ENCODE results near the gene STK17A.
A peak's percentile ranks its signal among the peaks of the same experiment; 100 is the strongest.

STK17A gene

DNA sequence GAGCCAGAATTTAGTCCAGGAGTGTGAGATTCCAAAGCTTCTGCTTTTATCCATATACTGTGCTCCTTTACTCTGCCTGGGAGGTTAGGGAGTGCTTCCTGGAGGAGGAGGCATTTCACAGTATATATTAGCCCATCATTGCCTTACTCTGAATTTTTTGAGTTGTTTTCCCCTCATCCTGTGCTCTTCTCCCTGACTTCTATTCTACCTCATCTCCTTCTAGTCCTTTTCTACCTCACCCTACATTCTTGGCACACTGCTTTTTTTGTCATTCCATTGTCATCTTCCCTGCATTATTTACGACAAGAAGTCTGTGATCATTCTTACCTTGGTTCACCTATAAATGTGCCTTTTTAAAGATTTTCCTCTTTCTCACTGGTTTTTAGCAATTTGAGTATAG is 21.3 kb downstream of the STK17A start:
- Histone ChIP-seq H3K4me3 (IDR thresholded peaks at IDR 0.05; ENCODE audit: insufficient read depth, low read depth, low read length) (no peak overlapping the region), H3K79me2 (ENCODE audit: insufficient read depth, low read depth) (peaks cover 97% of the 10 kb centered on the region), H3K4me1 (ENCODE audit: low read depth, poor library complexity, severe bottlenecking) (peaks cover 81% of the 10 kb centered on the region), H4K20me1 (ENCODE audit: insufficient read depth) (peaks cover 25% of the 10 kb centered on the region), H3K36me3 (ENCODE audit: insufficient read depth) (peaks cover 6% of the 10 kb centered on the region; the same call in 1 of the 2 replicates), H2AFZ (ENCODE audit: low read depth) (no peak overlapping the region), H3K9ac (no peak overlapping the region), H3K4me2 (no peak overlapping the region), H3K27ac (no peak overlapping the region), H3K27me3 (ENCODE audit: insufficient read depth, low read depth) (no peaks in the 10 kb centered on the region)
- TF ChIP-seq, protein P1, sequence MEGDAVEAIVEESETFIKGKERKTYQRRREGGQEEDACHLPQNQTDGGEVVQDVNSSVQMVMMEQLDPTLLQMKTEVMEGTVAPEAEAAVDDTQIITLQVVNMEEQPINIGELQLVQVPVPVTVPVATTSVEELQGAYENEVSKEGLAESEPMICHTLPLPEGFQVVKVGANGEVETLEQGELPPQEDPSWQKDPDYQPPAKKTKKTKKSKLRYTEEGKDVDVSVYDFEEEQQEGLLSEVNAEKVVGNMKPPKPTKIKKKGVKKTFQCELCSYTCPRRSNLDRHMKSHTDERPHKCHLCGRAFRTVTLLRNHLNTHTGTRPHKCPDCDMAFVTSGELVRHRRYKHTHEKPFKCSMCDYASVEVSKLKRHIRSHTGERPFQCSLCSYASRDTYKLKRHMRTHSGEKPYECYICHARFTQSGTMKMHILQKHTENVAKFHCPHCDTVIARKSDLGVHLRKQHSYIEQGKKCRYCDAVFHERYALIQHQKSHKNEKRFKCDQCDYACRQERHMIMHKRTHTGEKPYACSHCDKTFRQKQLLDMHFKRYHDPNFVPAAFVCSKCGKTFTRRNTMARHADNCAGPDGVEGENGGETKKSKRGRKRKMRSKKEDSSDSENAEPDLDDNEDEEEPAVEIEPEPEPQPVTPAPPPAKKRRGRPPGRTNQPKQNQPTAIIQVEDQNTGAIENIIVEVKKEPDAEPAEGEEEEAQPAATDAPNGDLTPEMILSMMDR (conservative IDR thresholded peaks at IDR 0.05; ENCODE audit: low read depth, low read length): no peak

DNA sequence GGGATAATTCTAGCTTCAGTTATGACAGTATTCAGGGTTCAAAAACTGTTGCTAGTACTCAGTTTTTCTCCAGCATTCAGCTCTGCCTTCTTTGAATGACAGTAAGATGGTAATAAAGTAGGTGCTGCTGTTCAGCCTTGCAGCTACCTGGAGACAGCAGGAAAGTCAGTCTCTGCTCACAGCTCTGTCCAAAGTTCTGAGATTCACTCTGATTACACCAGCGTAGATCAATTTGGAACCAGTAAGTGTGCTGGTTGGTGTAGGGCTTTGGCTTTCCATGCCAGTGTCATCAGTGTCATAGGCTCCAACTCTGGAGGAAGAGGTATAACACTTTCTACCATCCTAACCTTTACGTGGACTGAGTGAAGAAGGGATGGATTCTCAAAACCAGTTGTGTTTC is 26.2 kb downstream of the STK17A start:
- H3K4me3 ChIP-seq (IDR thresholded peaks at IDR 0.05; ENCODE audit: insufficient read depth, low read depth, low read length): no peak overlapping the region
- peaks cover 12% of the 10 kb centered on the region; the same call in 1 of the 2 replicates for H3K36me3 ChIP-seq (ENCODE audit: insufficient read depth)
- TF ChIP-seq, protein P1 (conservative IDR thresholded peaks at IDR 0.05; ENCODE audit: low read depth, low read length): no peak
- peaks cover 45% of the 10 kb centered on the region for H4K20me1 ChIP-seq (ENCODE audit: insufficient read depth)
- no peak overlapping the region for H3K9ac ChIP-seq
- peak overlapping the region; percentile 61 for H3K4me2 ChIP-seq
- no peaks in the 10 kb centered on the region for H3K27me3 ChIP-seq (ENCODE audit: insufficient read depth, low read depth)
- no peak overlapping the region for H2AFZ ChIP-seq (ENCODE audit: low read depth)
- peaks cover 83% of the 10 kb centered on the region for H3K4me1 ChIP-seq (ENCODE audit: low read depth, poor library complexity, severe bottlenecking)
- peaks cover 93% of the 10 kb centered on the region for H3K79me2 ChIP-seq (ENCODE audit: insufficient read depth, low read depth)
- peak overlapping the region; percentile 45; the same call in 1 of the 2 replicates for H3K27ac ChIP-seq

- peaks cover 56% of the 10 kb centered on the region for H3K4me1 ChIP-seq (ENCODE audit: low read depth, poor library complexity, severe bottlenecking)
- H3K27ac ChIP-seq: no peak overlapping the region
- peaks cover 10% of the 10 kb centered on the region; the same call in 1 of the 2 replicates for H3K36me3 ChIP-seq (ENCODE audit: insufficient read depth)
- peaks cover 34% of the 10 kb centered on the region for H4K20me1 ChIP-seq (ENCODE audit: insufficient read depth)
- H3K9ac ChIP-seq: no peak overlapping the region
- no peak overlapping the region for H3K4me3 ChIP-seq (IDR thresholded peaks at IDR 0.05; ENCODE audit: insufficient read depth, low read depth, low read length)
- no peaks in the 10 kb centered on the region for H3K27me3 ChIP-seq (ENCODE audit: insufficient read depth, low read depth)
- TF ChIP-seq, protein P1 (conservative IDR thresholded peaks at IDR 0.05; ENCODE audit: low read depth, low read length): no peak
- peak overlapping the region; percentile 23; the same call in 1 of the 2 replicates for H3K4me2 ChIP-seq
- H3K79me2 ChIP-seq (ENCODE audit: insufficient read depth, low read depth): peaks cover 91% of the 10 kb centered on the region
- H2AFZ ChIP-seq (ENCODE audit: low read depth): no peak overlapping the region
Measured at GRCh38 chr7:43612128-43612527, 29.2 kb downstream of the STK17A start.

DNA sequence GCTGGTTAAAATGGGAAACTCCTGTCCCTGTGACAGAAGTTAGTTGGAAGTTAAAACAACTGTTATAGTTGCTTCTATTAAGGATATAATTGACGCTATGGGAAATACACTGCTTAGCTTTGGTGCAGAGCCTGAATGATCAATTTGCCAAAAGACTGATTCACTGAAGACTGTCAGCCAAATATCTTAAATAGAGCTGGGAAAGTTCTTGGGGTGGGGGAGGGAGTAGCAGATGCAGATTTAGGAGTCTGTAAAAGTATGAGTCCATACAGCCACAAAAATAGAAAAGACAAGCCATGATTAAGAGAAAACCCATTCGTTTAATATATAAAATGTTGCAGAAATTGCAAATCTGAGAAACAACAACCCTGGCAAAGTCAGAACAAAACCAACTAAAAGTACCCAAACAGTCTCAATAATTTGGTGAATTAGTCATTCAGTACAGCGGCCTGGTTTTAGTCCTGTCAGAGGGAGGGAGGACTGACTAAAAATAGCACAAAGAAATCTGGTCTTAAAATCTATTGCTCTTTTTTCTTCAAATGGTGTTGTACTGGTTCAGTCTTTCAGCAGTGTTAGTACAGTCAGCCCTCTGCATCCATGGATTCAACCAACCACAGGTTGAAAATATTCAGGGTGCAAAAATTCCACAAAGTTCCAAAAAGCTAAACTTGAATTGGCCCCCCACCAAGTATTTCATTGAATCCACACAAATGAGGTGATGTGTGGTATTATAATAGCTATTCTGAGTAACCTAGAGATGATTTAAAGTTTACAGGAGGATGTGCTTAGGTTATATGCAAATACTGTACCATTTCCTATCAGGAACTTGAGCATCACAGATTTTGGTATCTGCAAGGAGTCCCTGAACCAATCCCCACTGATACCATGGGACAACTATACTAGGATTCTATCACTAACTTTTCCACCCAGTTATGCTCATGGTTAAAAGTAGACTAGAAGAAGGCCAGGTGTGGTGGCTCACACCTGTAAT is 30.0 kb downstream of the STK17A start:
- peaks cover 91% of the 10 kb centered on the region for H3K79me2 ChIP-seq (ENCODE audit: insufficient read depth, low read depth)
- H3K27ac ChIP-seq: no peak overlapping the region
- no peak overlapping the region for H3K4me3 ChIP-seq (IDR thresholded peaks at IDR 0.05; ENCODE audit: insufficient read depth, low read depth, low read length)
- H3K27me3 ChIP-seq (ENCODE audit: insufficient read depth, low read depth): no peaks in the 10 kb centered on the region
- peaks cover 34% of the 10 kb centered on the region for H4K20me1 ChIP-seq (ENCODE audit: insufficient read depth)
- H3K9ac ChIP-seq: no peak overlapping the region
- no peak overlapping the region for H2AFZ ChIP-seq (ENCODE audit: low read depth)
- H3K4me2 ChIP-seq: peak overlapping the region; percentile 23; the same call in 1 of the 2 replicates
- H3K36me3 ChIP-seq (ENCODE audit: insufficient read depth): peaks cover 10% of the 10 kb centered on the region; the same call in 1 of the 2 replicates
- H3K4me1 ChIP-seq (ENCODE audit: low read depth, poor library complexity, severe bottlenecking): peaks cover 48% of the 10 kb centered on the region
- TF ChIP-seq, protein P1 (conservative IDR thresholded peaks at IDR 0.05; ENCODE audit: low read depth, low read length): no peak
